GM06990 (cell line): ENCODE results near the gene ACAA1.

Experiments
- DNase-seq: peaks from one replicate; pipeline ENCODE4 v3.0.0-alpha.2; 2011; ENCODE audit not compliant: insufficient read length; ENCODE audit errors: extremely low read depth
- H3K27me3 ChIP-seq: replicated peaks from 2 replicates; pipeline ENCODE4 v1.6.0; 2011; ENCODE audit warnings: low read length; ENCODE audit not compliant: control insufficient read depth, insufficient read depth
- H3K36me3 ChIP-seq: 2 replicates; pipeline ENCODE4 v1.5.1; 2011; ENCODE audit warnings: low read length; ENCODE audit not compliant: control insufficient read depth, insufficient read depth
- H3K4me3 ChIP-seq: replicated peaks from 2 replicates; pipeline ENCODE4 v1.5.1; 2011; ENCODE audit warnings: low read depth, mild to moderate bottlenecking, control low read depth, low read length
- TF ChIP-seq, protein P1 (sequence below): IDR thresholded peaks from 2 replicates; pipeline ENCODE4 v1.5.1; 2011; ENCODE audit warnings: low read length, control low read depth, mild to moderate bottlenecking, inconsistent platforms; ENCODE audit not compliant: insufficient read depth, poor library complexity, severe bottlenecking

The ACAA1 gene, protein sequence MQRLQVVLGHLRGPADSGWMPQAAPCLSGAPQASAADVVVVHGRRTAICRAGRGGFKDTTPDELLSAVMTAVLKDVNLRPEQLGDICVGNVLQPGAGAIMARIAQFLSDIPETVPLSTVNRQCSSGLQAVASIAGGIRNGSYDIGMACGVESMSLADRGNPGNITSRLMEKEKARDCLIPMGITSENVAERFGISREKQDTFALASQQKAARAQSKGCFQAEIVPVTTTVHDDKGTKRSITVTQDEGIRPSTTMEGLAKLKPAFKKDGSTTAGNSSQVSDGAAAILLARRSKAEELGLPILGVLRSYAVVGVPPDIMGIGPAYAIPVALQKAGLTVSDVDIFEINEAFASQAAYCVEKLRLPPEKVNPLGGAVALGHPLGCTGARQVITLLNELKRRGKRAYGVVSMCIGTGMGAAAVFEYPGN

DNA sequence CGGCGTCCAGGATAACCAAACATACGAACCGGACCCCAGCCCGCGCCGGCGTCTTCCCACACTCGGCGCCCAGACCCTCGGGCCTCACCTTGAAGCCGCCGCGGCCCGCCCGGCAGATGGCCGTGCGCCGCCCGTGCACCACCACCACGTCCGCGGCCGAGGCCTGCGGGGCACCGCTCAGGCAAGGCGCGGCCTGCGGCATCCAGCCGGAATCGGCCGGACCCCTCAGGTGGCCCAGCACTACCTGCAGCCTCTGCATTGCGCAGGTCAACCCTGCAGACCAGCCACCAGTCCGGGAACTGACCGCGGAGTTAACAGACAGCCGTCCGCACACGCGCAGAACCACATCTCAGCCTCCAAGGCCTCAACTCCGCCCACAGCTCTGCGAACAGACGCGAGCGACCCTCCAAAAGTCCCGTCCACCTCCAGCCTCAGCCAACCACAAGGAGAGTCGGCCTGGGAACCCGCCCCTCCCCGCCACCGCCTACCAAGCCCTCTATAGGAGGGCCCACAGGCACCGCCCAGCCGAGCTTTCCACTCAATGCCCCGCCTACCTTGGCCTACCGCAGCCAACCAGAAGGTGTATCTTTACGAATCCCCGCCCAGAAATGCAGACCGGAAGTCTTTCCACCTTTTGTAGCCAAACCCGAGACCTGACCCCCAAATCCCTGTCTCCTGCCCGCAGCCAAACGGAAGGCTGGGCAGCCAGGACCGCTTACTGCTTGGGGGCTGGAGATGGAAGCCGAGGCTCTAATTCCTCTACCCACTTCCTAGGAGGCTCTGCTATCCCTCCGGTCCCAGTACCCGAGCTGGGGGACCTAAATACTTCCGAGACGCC, at the start of gene ACAA1:
Gene ACAA1 (minus strand): TSS at position 351 of the 838 bp plus-strand sequence. CDS start 92 bp downstream, at position 259.
- TF ChIP-seq, protein P1, sequence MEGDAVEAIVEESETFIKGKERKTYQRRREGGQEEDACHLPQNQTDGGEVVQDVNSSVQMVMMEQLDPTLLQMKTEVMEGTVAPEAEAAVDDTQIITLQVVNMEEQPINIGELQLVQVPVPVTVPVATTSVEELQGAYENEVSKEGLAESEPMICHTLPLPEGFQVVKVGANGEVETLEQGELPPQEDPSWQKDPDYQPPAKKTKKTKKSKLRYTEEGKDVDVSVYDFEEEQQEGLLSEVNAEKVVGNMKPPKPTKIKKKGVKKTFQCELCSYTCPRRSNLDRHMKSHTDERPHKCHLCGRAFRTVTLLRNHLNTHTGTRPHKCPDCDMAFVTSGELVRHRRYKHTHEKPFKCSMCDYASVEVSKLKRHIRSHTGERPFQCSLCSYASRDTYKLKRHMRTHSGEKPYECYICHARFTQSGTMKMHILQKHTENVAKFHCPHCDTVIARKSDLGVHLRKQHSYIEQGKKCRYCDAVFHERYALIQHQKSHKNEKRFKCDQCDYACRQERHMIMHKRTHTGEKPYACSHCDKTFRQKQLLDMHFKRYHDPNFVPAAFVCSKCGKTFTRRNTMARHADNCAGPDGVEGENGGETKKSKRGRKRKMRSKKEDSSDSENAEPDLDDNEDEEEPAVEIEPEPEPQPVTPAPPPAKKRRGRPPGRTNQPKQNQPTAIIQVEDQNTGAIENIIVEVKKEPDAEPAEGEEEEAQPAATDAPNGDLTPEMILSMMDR: no peak
- peak; percentile 97 for DNase-seq
- H3K27me3 ChIP-seq: no peaks in the 10 kb centered on the region
- H3K4me3 ChIP-seq: peak within 1 kb of the TSS; percentile 95
- peaks cover 21% of the 10 kb centered on the region for H3K36me3 ChIP-seq

DNA sequence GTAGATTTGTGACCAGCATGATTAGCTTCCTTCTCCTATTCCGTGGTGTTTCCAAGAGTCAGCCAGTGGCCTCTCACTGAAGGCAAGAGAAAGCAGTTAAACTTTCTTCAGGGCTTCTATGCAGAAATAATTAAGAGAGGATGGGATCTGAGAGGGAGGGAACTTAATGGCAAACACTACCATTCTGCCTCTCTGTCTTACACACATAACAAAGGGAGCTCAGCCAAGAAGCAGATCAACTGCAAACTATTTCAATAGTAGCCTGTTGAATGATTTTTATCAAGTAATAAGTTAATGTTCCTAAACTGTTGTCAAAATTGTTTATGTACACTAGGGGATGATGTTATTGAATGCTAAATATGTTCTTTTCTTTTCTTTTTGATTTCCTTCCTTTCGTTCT, 40.3 kb upstream of the ACAA1 start:
- Histone ChIP-seq H3K27me3 (no peaks in the 10 kb centered on the region), H3K36me3 (no peaks in the 10 kb centered on the region; the same call in 1 of the 2 replicates), H3K4me3 (no peak overlapping the region)
- TF ChIP-seq, protein P1: no peak
- no peak for DNase-seq

DNA sequence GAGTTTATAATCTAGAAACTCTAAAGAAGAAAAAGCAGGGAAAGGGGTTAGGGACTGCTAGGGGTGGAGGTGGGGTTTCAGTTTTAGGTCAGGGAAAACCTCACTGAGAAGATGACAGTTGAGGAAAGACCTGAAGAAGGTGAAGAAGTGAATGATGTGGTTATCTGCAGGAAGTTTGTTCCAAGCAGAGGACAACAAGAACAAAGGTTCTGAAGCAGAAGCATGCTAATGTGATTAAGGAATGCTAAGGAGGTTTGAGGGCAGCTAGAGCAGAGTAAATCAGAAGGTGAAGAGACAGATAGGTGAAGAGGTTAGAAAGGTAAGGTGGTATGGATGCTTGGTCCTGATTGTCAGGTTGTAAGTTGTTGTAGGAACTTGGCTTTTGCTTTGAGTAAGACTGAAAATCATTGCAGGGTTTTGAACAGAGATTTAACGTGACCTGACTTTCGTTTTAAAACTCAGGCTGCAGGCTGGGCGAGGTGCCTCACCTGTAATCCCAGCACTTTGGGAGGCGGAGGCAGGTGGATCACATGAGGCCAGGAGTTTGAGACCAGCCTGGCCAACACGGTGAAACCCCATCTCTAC, 37.0 kb upstream of the ACAA1 start:
- no peaks in the 10 kb centered on the region for H3K27me3 ChIP-seq
- TF ChIP-seq, protein P1: no peak
- H3K36me3 ChIP-seq: no peaks in the 10 kb centered on the region; the same call in 1 of the 2 replicates
- peak overlapping the region; percentile 48 for H3K4me3 ChIP-seq
- no peak for DNase-seq

DNA sequence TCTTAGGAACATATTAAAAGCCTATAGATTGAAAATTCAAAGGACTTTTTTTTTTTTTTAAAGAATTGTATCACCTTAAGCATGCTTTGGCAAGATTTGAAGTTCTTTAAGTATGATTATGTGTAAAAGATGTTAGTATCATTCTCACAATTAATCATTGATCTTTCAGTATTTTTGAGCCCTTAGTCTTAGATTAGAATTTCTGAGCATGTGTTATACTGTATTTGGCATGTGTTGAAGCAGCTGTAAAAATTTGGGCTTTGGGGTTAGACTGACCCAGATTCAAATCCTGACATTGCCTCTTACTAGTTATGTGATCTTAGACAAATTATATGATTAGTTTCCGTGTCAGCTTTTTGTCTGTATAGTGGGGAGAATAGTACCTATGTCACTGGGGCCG, 34.7 kb upstream of the ACAA1 start:
- no peaks in the 10 kb centered on the region for H3K36me3 ChIP-seq
- H3K4me3 ChIP-seq: no peak overlapping the region
- TF ChIP-seq, protein P1: no peak
- H3K27me3 ChIP-seq: no peaks in the 10 kb centered on the region
- DNase-seq: no peak

DNA sequence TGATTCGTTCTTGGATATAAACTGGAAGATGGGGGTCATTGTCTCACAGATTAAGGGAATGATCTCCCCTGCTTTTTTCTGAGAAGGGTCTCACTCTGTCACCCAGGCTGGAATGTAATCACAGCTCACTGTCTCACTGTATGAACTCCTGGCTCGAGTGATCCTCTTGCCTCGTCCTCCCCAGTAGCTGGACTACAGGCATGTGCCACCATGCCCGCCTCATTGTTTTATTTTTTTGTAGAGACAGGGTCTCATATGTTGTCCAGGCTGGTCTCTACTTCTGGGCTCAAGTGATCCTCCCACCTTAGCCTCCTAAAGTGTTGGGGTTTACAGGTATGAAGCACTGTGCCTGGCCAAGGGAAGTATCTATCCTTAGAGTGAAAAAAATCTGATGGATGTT, 33.8 kb upstream of the ACAA1 start:
- Histone ChIP-seq H3K27me3 (no peaks in the 10 kb centered on the region), H3K36me3 (no peaks in the 10 kb centered on the region), H3K4me3 (no peak overlapping the region)
- no peak for DNase-seq
- TF ChIP-seq, protein P1: no peak
